HepG2 (cell line): Measurements from ENCODE around the gene IL1RL2. TPM values are rescaled to one million over a fixed set of nuclear protein-coding genes. Genes with fewer than 3 reads are reported as not detected.

Experiments used
- ATAD3A ChIP-seq: sonication (generic); formaldehyde crosslinking; IDR thresholded peaks from 2 replicates; pipeline ENCODE4 v1.4.0; 2020; ENCODE audit warnings: missing genetic modification reagents
- ATF5 ChIP-seq: sonication (generic); formaldehyde crosslinking; IDR thresholded peaks from 2 replicates; pipeline ENCODE4 v1.4.0; 2020; ENCODE audit warnings: mild to moderate bottlenecking, low read depth, missing genetic modification reagents
- BRD4 ChIP-seq: sonication (generic); formaldehyde crosslinking; IDR thresholded peaks from 2 replicates; pipeline ENCODE4 v1.4.0; 2020; ENCODE audit warnings: missing genetic modification reagents
- ELF3 ChIP-seq: IDR thresholded peaks from 2 replicates; pipeline ENCODE4 v1.6.1; 2016; ENCODE audit warnings: missing genetic modification reagents, missing compliant biosample characterization
- FOXA3 ChIP-seq: IDR thresholded peaks from 2 replicates; pipeline ENCODE4 v1.6.1; 2016; ENCODE audit warnings: missing genetic modification reagents, missing compliant biosample characterization
- FOXO1 ChIP-seq: sonication (generic); formaldehyde crosslinking; IDR thresholded peaks from 2 replicates; pipeline ENCODE4 v1.4.0; 2020; ENCODE audit warnings: missing genetic modification reagents
- GABPB1 ChIP-seq: IDR thresholded peaks from 2 replicates; pipeline ENCODE4 v1.6.1; 2016; ENCODE audit warnings: mild to moderate bottlenecking, missing genetic modification reagents, moderate library complexity, missing compliant biosample characterization
- GLI4 ChIP-seq: sonication (generic); formaldehyde crosslinking; IDR thresholded peaks from 2 replicates; pipeline ENCODE4 v1.5.1; 2020; ENCODE audit warnings: missing genetic modification reagents, mild to moderate bottlenecking, moderate library complexity, borderline replicate concordance
- GPN1 ChIP-seq: sonication (generic); formaldehyde crosslinking; IDR thresholded peaks from 2 replicates; pipeline ENCODE4 v1.5.1; 2020; ENCODE audit warnings: missing genetic modification reagents, borderline replicate concordance
- IRF2 ChIP-seq: IDR thresholded peaks from 2 replicates; pipeline ENCODE4 v1.6.1; 2018; ENCODE audit warnings: missing genetic modification reagents, missing compliant biosample characterization
- RBFOX2 ChIP-seq: fragments of 200-400 bp; formaldehyde crosslinking; IDR thresholded peaks from 2 replicates; pipeline ENCODE4 v1.6.1; 2017; ENCODE audit warnings: low read depth, mild to moderate bottlenecking, low read length
- SPEN ChIP-seq: sonication (generic); formaldehyde crosslinking; IDR thresholded peaks from 2 replicates; pipeline ENCODE4 v1.5.1; 2020; ENCODE audit warnings: low read depth, mild to moderate bottlenecking, missing genetic modification reagents
- TAF15 ChIP-seq: fragments of 200-400 bp; formaldehyde crosslinking; IDR thresholded peaks from one replicate; pipeline ENCODE4 v1.6.1; 2018; ENCODE audit warnings: mild to moderate bottlenecking, low read depth, low read length; ENCODE audit not compliant: poor library complexity, severe bottlenecking
- THAP8 ChIP-seq: sonication (generic); formaldehyde crosslinking; IDR thresholded peaks from 2 replicates; pipeline ENCODE4 v1.5.1; 2020; ENCODE audit warnings: missing genetic modification reagents, mild to moderate bottlenecking, borderline replicate concordance
- ZBTB40 ChIP-seq, 2 experiments: fragments of 450-650 bp in 1 of 2; sonication (generic) in 1 of 2; formaldehyde crosslinking in 1 of 2; IDR thresholded peaks; 2 replicates each; pipeline versions ENCODE4 v1.6.1 to v1.8.0; 2016 to 2022; ENCODE audit warnings: antibody characterized with exemption in 1 of 2, mild to moderate bottlenecking in 1 of 2, missing genetic modification reagents in 1 of 2
- ZNF431 ChIP-seq: sonication (generic); formaldehyde crosslinking; IDR thresholded peaks from 2 replicates; pipeline ENCODE4 v1.9.0; 2022; ENCODE audit warnings: missing genetic modification reagents, low read depth, mild to moderate bottlenecking, borderline replicate concordance
- ZNF615 ChIP-seq: sonication (generic); formaldehyde crosslinking; IDR thresholded peaks from 2 replicates; pipeline ENCODE4 v1.5.0; 2020; ENCODE audit warnings: mild to moderate bottlenecking, missing genetic modification reagents, borderline replicate concordance
- ZNF883 ChIP-seq: sonication (generic); formaldehyde crosslinking; IDR thresholded peaks from 2 replicates; pipeline ENCODE4 v1.5.1; 2020; ENCODE audit warnings: mild to moderate bottlenecking, missing genetic modification reagents; ENCODE audit errors: not compliant biosample characterization
- polyA plus RNA-seq, 8 experiments: library from polyadenylated mRNA; depleted of rRNA in 3 of 8; stranded (reverse) in 7 of 8; unstranded in 1 of 8; fragments of >200 nt; fragmentation: Illumina TruSeq in 4 of 8; extraction: Trizol in 4 of 8; gene quantifications; 2 replicates each; pipeline versions ENCODE4 v1.2.1 to v1.2.3, GENCODE V29; 2011 to 2016; ENCODE audit warnings: low read depth in 4 of 8, missing spikeins in 1 of 8, mixed read lengths in 1 of 8; ENCODE audit not compliant: insufficient read depth in 1 of 8
- total RNA-seq, 5 experiments: library from RNA; depleted of rRNA; stranded (reverse); fragments of >200 nt; fragmentation: Illumina TruSeq; extraction: Trizol; gene quantifications; 2 replicates each; pipeline ENCODE4 v1.2.3, GENCODE V29; 2016; ENCODE audit warnings: low read depth in 1 of 5

Gene IL1RL2
- total and polyA plus RNA-seq, 2 of the 13 experiments (the other 11 are each of a cell fraction or from before 2014, with no cell fraction given), result 0.03 TPM; not detected in 1

GRCh38 chr2:102238039-102238756, 51.4 kb downstream of the IL1RL2 start (continued):
- no peak for TF ChIP-seq ZBTB40 (IDR thresholded peaks at IDR 0.05)
- TF ChIP-seq ZBTB40 (CRISPR knock-in tag; IDR thresholded peaks at IDR 0.05), result peak; percentile 73; the same call in 1 of the 2 replicates
- no peak for TF ChIP-seq BRD4 (CRISPR knock-in tag)
- no peak for TF ChIP-seq ZNF883 (CRISPR knock-in tag)
- no peak for TF ChIP-seq ATF5 (CRISPR knock-in tag)
- TF ChIP-seq THAP8, result no peak
- TF ChIP-seq ZNF431 (CRISPR knock-in tag), result no peak
- TF ChIP-seq IRF2 (CRISPR knock-in tag), result peak; percentile 25; the same call in 1 of the 2 replicates
- peak; percentile 76 for TF ChIP-seq ELF3 (CRISPR knock-in tag)
- no peak for TF ChIP-seq SPEN (CRISPR knock-in tag)
- TF ChIP-seq FOXA3, result peak; percentile 30; the same call in 1 of the 2 replicates
- TF ChIP-seq RBFOX2, result no peak
- no peak for TF ChIP-seq GLI4
- TF ChIP-seq TAF15, result no peak
- TF ChIP-seq ZNF615 (CRISPR knock-in tag), result 0 out of 2 replicates have a peak, but pooled peaks have one; percentile 65
- no peak for TF ChIP-seq GPN1
- TF ChIP-seq ATAD3A, result no peak
- no peak for TF ChIP-seq FOXO1 (CRISPR knock-in tag)
- TF ChIP-seq GABPB1, result peak; percentile 56
